ENCODE results near the gene SH3TC1.
A peak's percentile ranks its signal among the peaks of the same experiment; 100 is the strongest.

SH3TC1 gene

DNA sequence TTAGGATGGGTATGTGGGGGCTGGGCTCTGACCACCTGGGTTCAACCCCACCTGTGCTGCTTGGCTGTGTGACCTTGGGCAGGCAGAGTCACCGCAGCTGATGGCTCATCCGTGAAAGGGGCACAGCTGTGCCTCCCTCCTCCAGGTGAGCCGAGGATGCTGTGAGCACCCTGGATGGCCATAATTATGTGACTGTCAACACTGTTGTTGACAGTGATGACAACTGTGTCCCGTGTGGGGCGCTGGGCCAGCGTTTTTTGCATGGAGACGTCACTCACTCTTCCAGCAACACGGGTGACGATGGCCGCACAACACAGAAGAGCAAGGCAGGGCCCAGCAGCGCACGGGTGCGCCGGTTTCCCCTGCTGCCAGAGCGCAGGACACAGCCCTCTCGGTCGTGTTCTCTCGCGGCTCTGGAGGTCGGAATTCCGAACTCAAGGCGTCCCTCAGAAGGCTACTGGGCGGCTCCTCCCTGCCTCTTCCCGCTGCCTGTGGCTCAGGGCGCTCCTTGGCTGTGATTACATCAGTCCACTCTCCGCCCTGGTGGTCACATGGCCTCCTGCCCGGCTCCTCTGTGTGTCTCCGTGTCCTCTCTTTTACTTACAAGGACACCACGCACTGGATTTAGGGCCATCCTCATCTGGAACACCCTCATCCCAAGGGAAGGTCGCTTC is 1.3 kb downstream of the SH3TC1 start:
- ATAC-seq = peak; percentile 23 to 36

DNA sequence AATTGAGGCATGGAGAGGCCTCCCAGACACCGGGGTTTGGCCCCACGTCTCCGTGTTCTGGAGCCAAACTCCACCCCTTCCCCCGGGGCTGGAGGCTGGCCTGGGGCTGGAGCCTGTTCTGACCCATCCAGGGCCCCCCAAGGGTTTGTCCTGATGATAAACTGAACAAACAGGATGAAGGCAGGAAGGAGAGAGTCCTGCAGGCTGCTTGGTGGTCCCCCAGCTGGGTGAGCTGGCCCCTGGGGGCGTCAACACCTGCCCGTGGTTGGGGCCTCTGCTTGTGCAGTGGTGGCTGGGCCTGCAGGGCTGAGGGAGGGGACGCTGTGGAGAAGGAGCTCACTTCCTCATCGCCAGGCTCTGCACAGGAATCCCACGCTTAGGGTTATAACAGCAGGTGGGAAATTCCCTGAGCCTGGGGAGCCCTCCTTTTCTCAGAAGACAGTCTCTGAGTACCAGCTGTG is 2.3 kb downstream of the SH3TC1 start:
- peak; percentile 52 to 70 for ATAC-seq

- no peak for ATAC-seq
Measured at GRCh38 chr4:8202108-8203051, 3.3 kb downstream of the SH3TC1 start.

DNA sequence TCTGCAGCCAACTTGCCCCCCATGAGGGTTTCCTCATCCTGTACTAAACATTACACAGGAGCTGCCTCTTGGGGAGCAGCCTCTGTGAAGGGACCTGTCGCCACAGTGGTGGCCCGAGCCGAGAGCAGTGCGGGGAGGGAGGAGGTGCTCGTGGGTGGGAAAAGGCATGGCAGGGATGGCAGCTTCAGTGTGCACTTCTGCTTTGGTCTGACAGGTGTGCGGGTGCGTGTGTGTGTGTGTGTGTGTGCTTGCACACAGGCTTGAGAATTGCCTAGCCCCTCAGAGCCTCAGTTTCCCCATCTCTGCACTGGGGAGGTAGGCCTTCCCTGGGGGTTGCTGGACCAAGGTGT is 3.9 kb downstream of the SH3TC1 start:
- no peak for ATAC-seq

GRCh38 chr4:8203817-8204216 is 4.7 kb downstream of the SH3TC1 start:
- ATAC-seq = no peak

- ATAC-seq = no peak
Measured at GRCh38 chr4:8204576-8205227, 5.6 kb downstream of the SH3TC1 start.

DNA sequence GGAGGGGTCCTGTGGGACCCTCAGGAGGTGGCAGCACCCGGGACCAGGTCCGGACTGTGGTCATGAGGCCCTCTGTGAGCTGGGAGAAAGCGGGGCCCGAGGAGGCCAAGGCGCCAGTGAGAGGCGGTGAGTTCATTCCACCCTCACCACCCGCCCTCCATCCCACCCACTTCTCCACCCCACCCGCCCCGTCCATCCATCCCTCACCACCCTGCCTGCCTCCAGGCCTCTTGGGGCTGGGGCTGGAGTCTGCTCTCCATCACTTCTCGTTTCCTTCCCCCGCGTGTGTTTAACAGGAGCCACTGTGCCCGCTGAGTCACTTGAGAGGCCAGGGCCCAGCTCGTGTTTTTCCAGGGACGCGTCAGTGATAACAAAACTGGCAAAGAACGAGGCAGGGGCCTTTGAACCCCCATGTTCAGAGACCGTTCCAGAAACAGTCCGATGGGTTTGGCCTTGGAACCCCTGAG is 6.2 kb downstream of the SH3TC1 start:
- no peak for ATAC-seq

GRCh38 chr4:8205749-8206611 is 6.9 kb downstream of the SH3TC1 start:
- no peak for ATAC-seq

DNA sequence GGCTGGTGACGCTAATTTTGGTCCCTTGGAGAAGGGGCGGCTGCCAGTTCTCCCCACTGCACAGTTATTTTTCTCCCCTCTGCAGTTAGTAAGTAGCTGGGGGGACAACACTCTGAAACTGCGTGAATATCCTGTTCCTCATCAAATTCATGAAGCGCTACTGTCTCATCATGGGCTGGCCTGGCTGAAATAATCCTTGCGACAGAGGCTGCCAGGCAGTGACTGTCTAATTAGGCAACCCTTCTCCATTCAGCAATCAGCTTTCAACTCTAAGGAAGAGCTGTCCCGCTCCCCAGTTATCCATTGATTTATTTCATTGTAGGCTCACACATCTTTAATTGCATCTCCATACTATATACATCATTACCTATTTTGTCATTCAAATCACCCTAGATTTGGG is 8.2 kb downstream of the SH3TC1 start:
- no peak for ATAC-seq

- ATAC-seq = no peak
Measured at GRCh38 chr4:8208565-8208964, 9.5 kb downstream of the SH3TC1 start.

DNA sequence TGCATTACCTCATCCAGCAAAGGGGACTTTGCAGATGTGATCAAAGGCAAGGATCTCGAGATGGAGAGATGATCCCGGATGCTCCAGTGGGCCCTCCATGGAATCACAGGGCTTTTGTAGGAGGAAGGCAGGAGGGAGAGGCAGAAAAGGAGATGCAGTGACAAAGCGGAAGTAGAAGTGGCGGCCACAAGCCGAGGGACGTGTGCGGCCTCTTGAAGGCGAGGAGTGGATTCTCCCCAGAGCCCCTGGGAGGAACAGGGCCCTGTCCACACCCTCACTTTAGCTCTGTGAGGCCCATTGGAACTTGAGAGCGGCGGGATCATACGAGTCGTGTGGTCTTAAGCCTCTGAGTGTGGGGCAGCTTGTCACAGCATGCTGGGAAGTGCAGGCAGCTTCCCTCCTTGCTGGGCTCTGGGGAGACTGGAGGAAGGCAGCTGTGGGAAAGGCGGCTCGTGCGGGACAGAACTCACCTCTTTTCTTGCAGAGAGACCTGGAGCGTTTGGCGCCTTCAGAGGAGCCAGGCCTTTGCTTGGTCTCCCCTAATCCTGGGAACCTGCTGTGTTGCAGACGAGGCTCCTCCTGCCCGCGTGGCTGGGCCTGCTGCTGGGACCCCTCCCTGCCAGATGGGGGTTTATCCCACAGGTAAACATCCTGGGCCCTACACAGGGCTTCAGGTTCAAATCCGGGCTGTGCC is 10.2 kb downstream of the SH3TC1 start:
- ATAC-seq = no peak

- no peak for ATAC-seq
Measured at GRCh38 chr4:8210010-8210409, 10.9 kb downstream of the SH3TC1 start.

DNA sequence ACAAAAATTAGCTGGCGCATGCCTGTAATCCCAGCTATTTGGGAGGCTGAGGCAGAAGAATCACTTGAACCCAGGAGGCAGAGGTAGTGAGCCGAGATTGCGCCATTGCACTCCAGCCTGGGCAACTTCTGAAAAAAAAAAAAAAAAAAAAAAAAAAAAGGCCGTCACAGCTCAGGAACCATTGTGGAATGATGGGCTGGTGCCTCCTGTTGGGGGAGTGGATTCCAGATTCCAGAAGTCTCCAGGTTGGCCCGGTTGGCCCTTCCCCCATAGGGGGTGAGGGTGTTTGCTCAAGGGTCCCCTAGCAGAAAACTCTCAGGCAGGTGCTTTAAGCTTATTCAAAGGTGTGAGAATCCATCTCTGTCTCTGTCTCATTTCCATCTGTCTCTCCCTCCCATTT is 11.5 kb downstream of the SH3TC1 start:
- no peak for ATAC-seq

GRCh38 chr4:8211251-8211650 is 12.2 kb downstream of the SH3TC1 start:
- no peak for ATAC-seq

DNA sequence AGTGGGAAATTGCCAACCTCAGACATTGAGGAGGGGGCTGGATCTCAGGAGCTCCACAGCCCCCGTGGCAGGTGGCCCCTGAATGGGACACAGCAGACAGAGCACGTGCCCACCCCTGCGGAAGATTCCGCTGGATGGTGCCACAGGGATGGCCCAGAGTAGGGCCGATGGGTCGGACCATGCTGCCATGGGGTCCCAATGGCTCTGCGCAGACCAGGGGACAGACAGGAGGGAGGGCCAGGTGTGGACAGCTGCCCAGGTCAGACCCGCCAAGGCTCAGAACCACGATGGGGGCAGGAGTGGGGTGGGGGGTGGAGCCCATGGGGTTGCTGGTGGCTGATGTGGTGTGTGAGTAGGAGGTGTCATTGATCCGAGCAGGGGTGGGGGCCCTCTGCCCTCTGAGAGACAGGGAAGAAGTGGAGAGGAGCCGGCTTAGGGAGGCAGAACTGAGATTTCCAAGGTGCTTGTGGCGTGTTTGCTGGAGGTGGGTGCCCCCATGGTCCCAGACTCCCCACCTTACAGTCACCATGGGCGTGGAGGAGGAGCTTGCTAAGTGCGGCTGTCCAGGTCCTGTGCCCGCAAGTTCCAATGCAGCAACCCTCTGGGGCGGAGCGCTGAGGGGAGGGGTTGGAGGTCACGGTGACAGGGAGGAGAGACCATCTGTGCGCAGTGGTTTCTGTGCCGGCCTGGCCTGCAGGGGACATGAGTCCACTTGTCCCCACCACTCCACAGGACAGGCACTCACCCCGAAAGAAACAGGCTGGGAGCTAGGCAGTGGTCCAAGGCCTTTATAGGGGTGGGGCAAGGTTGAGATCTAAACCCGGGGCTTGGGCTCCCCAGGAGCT is 12.9 kb downstream of the SH3TC1 start:
- ATAC-seq = no peak

- ATAC-seq = no peak
Measured at GRCh38 chr4:8212622-8213021, 13.5 kb downstream of the SH3TC1 start.

GRCh38 chr4:8213121-8213520 is 14.0 kb downstream of the SH3TC1 start:
- ATAC-seq = no peak

DNA sequence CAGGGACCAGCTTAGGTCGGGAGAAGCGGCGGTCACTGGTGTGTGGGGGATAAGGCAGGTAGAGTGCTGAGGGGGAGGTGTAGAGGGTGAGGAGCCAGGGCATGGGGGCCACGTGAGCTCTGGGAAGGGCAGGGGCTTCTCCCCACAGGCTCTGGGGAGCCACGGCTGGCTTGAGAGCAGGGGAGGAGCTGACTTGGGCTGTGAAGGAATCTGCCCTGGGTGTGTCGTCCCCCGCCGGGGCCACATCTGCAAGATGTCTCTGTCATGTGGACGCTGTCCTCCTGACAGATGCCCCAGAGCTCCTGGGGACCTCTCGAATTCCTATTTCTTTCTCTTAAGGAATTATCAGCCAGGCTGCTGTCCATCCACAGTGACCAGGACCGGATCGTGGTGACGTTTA is 15.0 kb downstream of the SH3TC1 start:
- ATAC-seq = no peak

DNA sequence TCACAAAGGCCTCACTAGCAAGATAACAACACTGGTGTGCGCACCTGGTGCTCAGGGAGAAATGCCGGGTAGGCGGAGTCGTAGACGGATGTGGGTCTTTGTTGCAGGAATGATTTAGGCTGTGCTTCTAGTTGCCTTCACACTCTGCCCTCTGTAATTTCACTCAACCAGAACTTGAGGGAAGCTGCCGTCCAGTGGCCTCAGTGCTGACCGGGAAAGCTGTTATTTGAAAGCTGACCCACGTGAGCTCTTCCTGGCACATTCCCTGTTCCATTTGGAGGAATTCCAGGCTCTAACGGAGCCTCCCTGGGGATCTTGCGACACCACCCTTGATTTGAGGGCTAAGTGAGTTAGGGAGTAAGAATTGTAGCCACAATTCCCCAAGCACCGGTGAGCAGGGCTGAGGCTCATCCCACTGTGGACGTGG is 15.9 kb downstream of the SH3TC1 start:
- ATAC-seq = no peak

- no peak for ATAC-seq
Measured at GRCh38 chr4:8215641-8216442, 16.8 kb downstream of the SH3TC1 start.

All from activated CD4-positive, CD25-positive, alpha-beta regulatory T cell treated with anti-CD3 and anti-CD28 coated beads, Interleukin-2, amount 50 U/mL, for 24 hours (primary cell).